ENCODE results near the gene THBS3. TPM values are rescaled to one million over a fixed set of nuclear protein-coding genes. Genes with fewer than 3 reads are reported as not detected.
"Not testable (repeated sequence)": the region's sequence is repeated elsewhere in the genome, so short reads cannot be mapped to it uniquely, and the experiment has no call there.

The THBS3 gene
- total RNA-seq, 1 donor from 2014 or later = 55.4 TPM

GRCh38 chr1:155242805-155243358 lies 35.2 kb upstream of the THBS3 start:
- Mint-ChIP-seq H3K4me1 (ENCODE audit: unreplicated experiment) (peaks cover 39% of the 10 kb centered on the region), H3K4me3 (ENCODE audit: unreplicated experiment) (peak overlapping the region; percentile 72), H3K27ac (ENCODE audit: unreplicated experiment) (peak overlapping the region; percentile 80), H3K27me3 (ENCODE audit: unreplicated experiment) (no peaks in the 10 kb centered on the region), H3K36me3 (ENCODE audit: unreplicated experiment) (peaks cover 6% of the 10 kb centered on the region), H3K9me3 (ENCODE audit: unreplicated experiment) (no peaks in the 10 kb centered on the region)
- TF ChIP-seq CTCF (IDR thresholded peaks at IDR 0.05) = no peak
- DNase-seq (ENCODE audit: extremely low spot score, unreplicated experiment) = no peak

GRCh38 chr1:155241841-155242264 lies 34.2 kb upstream of the THBS3 start:
- Mint-ChIP-seq H3K36me3 (ENCODE audit: unreplicated experiment) (peaks cover 10% of the 10 kb centered on the region), H3K27ac (ENCODE audit: unreplicated experiment) (peak overlapping the region; percentile 79), H3K4me3 (ENCODE audit: unreplicated experiment) (no peak overlapping the region), H3K9me3 (ENCODE audit: unreplicated experiment) (no peaks in the 10 kb centered on the region), H3K27me3 (ENCODE audit: unreplicated experiment) (no peaks in the 10 kb centered on the region), H3K4me1 (ENCODE audit: unreplicated experiment) (peaks cover 39% of the 10 kb centered on the region)
- no peak for DNase-seq (ENCODE audit: extremely low spot score, unreplicated experiment)
- no peak for TF ChIP-seq CTCF (IDR thresholded peaks at IDR 0.05)

GRCh38 chr1:155241069-155241679 lies 33.5 kb upstream of the THBS3 start:
- no peak for TF ChIP-seq CTCF (IDR thresholded peaks at IDR 0.05)
- peaks cover 39% of the 10 kb centered on the region for H3K4me1 Mint-ChIP-seq (ENCODE audit: unreplicated experiment)
- H3K27me3 Mint-ChIP-seq (ENCODE audit: unreplicated experiment) = no peaks in the 10 kb centered on the region
- H3K27ac Mint-ChIP-seq (ENCODE audit: unreplicated experiment) = peak overlapping the region; percentile 79
- H3K36me3 Mint-ChIP-seq (ENCODE audit: unreplicated experiment) = peaks cover 11% of the 10 kb centered on the region
- H3K9me3 Mint-ChIP-seq (ENCODE audit: unreplicated experiment) = no peaks in the 10 kb centered on the region
- no peak for DNase-seq (ENCODE audit: extremely low spot score, unreplicated experiment)
- H3K4me3 Mint-ChIP-seq (ENCODE audit: unreplicated experiment) = peak overlapping the region; percentile 80

- Mint-ChIP-seq H3K4me3 (ENCODE audit: unreplicated experiment) (no peak overlapping the region), H3K4me1 (ENCODE audit: unreplicated experiment) (peaks cover 28% of the 10 kb centered on the region), H3K27me3 (ENCODE audit: unreplicated experiment) (no peaks in the 10 kb centered on the region), H3K27ac (ENCODE audit: unreplicated experiment) (no peak overlapping the region), H3K36me3 (ENCODE audit: unreplicated experiment) (peaks cover 17% of the 10 kb centered on the region), H3K9me3 (ENCODE audit: unreplicated experiment) (no peaks in the 10 kb centered on the region)
- TF ChIP-seq CTCF (IDR thresholded peaks at IDR 0.05) = no peak
- DNase-seq (ENCODE audit: extremely low spot score, unreplicated experiment) = no peak
Observed at GRCh38 chr1:155236451-155236850, 28.8 kb upstream of the THBS3 start.

GRCh38 chr1:155235375-155235774 lies 27.7 kb upstream of the THBS3 start:
- not testable (repeated sequence) for H3K27me3 Mint-ChIP-seq (ENCODE audit: unreplicated experiment); H3K4me3 Mint-ChIP-seq (ENCODE audit: unreplicated experiment); H3K27ac Mint-ChIP-seq (ENCODE audit: unreplicated experiment); DNase-seq (ENCODE audit: extremely low spot score, unreplicated experiment); H3K9me3 Mint-ChIP-seq (ENCODE audit: unreplicated experiment)
- H3K36me3 Mint-ChIP-seq (ENCODE audit: unreplicated experiment) = peaks cover 17% of the 10 kb centered on the region
- H3K4me1 Mint-ChIP-seq (ENCODE audit: unreplicated experiment) = peaks cover 21% of the 10 kb centered on the region

DNA sequence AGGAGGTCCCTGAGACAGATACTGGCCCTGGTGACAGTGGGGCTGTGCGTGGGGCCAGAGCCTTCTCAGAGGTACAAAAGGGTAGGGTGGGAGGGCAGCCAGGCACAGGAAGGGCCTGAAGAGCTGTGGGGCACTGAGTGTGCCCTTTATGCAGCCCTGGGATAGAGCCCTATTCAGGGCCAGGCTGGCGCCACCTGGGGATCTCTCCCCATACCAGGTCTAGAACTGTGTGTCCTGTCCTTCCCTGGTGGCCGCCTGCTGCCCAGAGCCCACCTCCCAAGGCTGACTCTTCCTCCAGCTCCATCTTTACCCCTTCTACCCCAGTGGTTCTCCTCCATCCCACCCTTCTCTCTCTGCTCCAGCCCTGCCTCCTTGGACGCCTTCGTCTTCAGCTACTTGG lies 25.8 kb upstream of the THBS3 start:
- DNase-seq (ENCODE audit: extremely low spot score, unreplicated experiment); H3K27me3 Mint-ChIP-seq (ENCODE audit: unreplicated experiment); H3K9me3 Mint-ChIP-seq (ENCODE audit: unreplicated experiment); H3K4me3 Mint-ChIP-seq (ENCODE audit: unreplicated experiment); H3K27ac Mint-ChIP-seq (ENCODE audit: unreplicated experiment): not testable (repeated sequence)
- peaks cover 14% of the 10 kb centered on the region for H3K36me3 Mint-ChIP-seq (ENCODE audit: unreplicated experiment)
- peaks cover 15% of the 10 kb centered on the region for H3K4me1 Mint-ChIP-seq (ENCODE audit: unreplicated experiment)

- H3K4me1 Mint-ChIP-seq (ENCODE audit: unreplicated experiment) = peaks cover 19% of the 10 kb centered on the region
- H3K9me3 Mint-ChIP-seq (ENCODE audit: unreplicated experiment); H3K4me3 Mint-ChIP-seq (ENCODE audit: unreplicated experiment); H3K27me3 Mint-ChIP-seq (ENCODE audit: unreplicated experiment); DNase-seq (ENCODE audit: extremely low spot score, unreplicated experiment): not testable (repeated sequence)
- peaks cover 12% of the 10 kb centered on the region for H3K36me3 Mint-ChIP-seq (ENCODE audit: unreplicated experiment)
- H3K27ac Mint-ChIP-seq (ENCODE audit: unreplicated experiment) = peak overlapping the region; percentile 66
Observed at GRCh38 chr1:155232001-155232978, 24.6 kb upstream of the THBS3 start.

DNA sequence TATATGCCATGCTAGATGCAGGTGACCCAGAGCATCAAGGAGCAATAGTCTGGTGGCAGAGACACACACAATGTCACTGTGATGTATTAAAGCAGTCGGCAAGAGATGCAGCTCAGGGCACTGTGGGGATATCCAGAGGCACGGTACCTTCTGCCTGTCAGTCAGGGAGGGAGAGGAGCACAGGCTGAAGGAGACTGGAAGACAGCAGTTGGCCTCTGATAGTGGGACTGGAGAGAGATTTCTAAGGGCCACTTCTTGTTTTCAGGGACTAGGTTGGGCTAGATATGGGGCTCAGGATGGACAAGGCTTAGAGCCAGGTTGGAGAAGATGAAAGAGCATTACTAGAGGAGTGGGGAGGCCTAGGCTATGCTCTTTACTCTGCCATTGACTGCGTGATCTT lies 23.6 kb upstream of the THBS3 start:
- peaks cover 27% of the 10 kb centered on the region for H3K4me1 Mint-ChIP-seq (ENCODE audit: unreplicated experiment)
- H3K36me3 Mint-ChIP-seq (ENCODE audit: unreplicated experiment); H3K9me3 Mint-ChIP-seq (ENCODE audit: unreplicated experiment); DNase-seq (ENCODE audit: extremely low spot score, unreplicated experiment); H3K4me3 Mint-ChIP-seq (ENCODE audit: unreplicated experiment); H3K27ac Mint-ChIP-seq (ENCODE audit: unreplicated experiment); H3K27me3 Mint-ChIP-seq (ENCODE audit: unreplicated experiment): not testable (repeated sequence)

All from osteocyte (in vitro differentiated cells).